LNCaP clone FGC (cell line): ENCODE results near the gene SF3B5.
"Not testable (repeated sequence)": the region's sequence is repeated elsewhere in the genome, so short reads cannot be mapped to it uniquely, and the experiment has no call there.

Source experiments
- DNase-seq: peaks from one replicate; pipeline ENCODE4 v3.0.0-alpha.2; 2011; ENCODE audit warnings: low read depth
- H3K4me3 ChIP-seq: 2 replicates; pipeline ENCODE4 v1.5.1; 2011; ENCODE audit warnings: mild to moderate bottlenecking, low read depth, low read length, control low read depth
- CTCF ChIP-seq: IDR thresholded peaks from 2 replicates; pipeline ENCODE4 v1.5.1; 2012; ENCODE audit warnings: mild to moderate bottlenecking; ENCODE audit not compliant: control insufficient read depth, insufficient read depth; ENCODE audit errors: extremely low read depth

The SF3B5 gene

GRCh38 chr6:144055121-144055931, 40.0 kb downstream of the SF3B5 start:
- no peak for DNase-seq
- H3K4me3 ChIP-seq = no peak overlapping the region
- no peak for TF ChIP-seq CTCF

- no peak overlapping the region for H3K4me3 ChIP-seq
- no peak for TF ChIP-seq CTCF
- DNase-seq = peak; percentile 25
Observed at GRCh38 chr6:144053601-144054000, 41.8 kb downstream of the SF3B5 start.

- no peak overlapping the region for H3K4me3 ChIP-seq
- TF ChIP-seq CTCF = no peak
- DNase-seq = no peak
Observed at GRCh38 chr6:144052488-144052887, 42.9 kb downstream of the SF3B5 start.

GRCh38 chr6:144049386-144049785, 46.0 kb downstream of the SF3B5 start:
- no peak for TF ChIP-seq CTCF
- DNase-seq = no peak
- H3K4me3 ChIP-seq = no peak overlapping the region

GRCh38 chr6:144047688-144048087, 47.7 kb downstream of the SF3B5 start:
- TF ChIP-seq CTCF = no peak
- H3K4me3 ChIP-seq = no peak overlapping the region
- no peak for DNase-seq

GRCh38 chr6:144046672-144047071, 48.7 kb downstream of the SF3B5 start:
- H3K4me3 ChIP-seq, DNase-seq: not testable (repeated sequence)

GRCh38 chr6:144044989-144045388, 50.4 kb downstream of the SF3B5 start:
- not testable (repeated sequence) for DNase-seq, H3K4me3 ChIP-seq
